HG03097 (cell line): ENCODE measurements around the gene EARS2.
"Not testable (repeated sequence)": the region's sequence is repeated elsewhere in the genome, so short reads cannot be mapped to it uniquely, and the experiment has no call there.

Source experiments
- ATAC-seq: cut with Tn5 transposase; IDR thresholded peaks from one replicate; pipeline ENCODE4 v1.9.1; 2021; ENCODE audit not compliant: unreplicated experiment, low FRiP score

Gene EARS2

GRCh38 chr16:23485841-23486240 is 71.3 kb downstream of the EARS2 start:
- ATAC-seq, result no peak

DNA sequence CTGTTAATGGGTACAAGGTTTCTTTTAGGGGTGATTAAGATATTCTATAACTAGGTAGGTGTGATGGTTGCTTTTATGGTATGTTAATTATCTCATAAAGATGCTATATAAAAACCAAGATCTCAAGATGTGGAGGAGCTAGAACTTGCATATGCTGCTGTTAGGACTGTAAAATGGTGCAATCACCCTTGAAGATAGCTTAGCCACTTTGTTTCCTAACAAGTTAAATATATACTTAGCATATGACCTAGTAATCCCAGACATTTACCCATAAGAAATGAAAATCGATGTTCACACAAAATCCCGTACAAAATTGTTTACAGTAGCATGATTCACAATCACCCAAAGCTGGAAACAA is 71.9 kb downstream of the EARS2 start:
- ATAC-seq, result no peak

- no peak for ATAC-seq
These were observed 72.5 kb downstream of the EARS2 start for GRCh38 chr16:23484510-23485256.

DNA sequence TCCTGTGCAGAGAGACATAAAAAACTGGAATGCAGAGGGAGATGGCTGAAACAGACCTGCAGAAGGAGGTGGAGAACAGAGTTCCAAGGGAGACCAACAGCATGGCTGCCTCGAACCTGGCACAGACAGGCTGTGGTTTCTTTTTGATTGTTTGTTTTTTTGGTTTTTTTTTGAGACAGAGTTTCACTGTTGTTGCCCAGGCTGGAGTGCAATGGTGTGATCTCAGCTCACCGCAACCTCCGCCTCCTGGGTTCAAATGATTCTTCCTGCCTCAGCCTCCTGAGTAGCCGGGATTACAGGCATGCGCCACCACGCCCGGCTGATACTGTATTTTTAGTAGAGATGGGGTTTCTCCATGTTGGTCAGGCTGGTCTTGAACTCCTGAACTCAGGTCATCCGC is 73.7 kb downstream of the EARS2 start:
- ATAC-seq, result not testable (repeated sequence)

DNA sequence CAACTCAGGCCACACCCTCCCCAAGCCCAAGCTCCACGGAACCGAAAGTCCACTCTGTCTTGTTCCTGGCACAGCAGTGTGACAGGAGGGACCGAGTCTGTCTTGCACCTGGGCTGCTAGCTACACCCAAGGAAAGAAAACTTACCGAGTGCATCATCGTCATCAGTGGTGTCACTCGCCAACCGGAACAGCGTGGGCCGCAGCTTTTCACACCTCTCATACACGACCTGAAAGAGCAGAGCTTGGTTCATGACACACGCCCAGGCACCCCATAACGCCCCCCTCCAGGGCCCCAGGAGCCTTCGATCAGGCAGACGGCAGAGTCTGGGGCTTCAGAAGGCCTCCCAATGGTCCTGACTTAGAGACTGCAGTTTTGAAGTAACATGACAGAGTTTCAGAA is 74.4 kb downstream of the EARS2 start:
- ATAC-seq, result no peak

DNA sequence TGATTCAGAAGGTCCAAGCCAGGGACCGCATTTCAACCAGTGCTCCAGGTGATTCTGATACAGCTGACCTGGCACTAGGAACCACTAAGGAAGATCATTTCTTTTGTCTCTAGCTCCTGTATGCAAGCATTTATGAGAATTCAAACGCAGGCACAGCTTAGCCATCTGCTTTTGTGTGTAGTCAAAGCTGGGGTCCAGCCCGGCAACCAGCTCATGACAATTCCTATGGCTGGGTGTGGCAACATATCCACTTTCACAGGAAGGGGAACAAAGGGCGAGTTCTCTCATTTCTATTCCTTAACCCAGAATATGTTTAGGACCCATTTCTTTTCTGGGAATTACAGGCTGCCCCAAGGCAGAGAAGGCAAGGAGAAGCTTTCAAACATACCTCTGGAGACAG is 76.9 kb downstream of the EARS2 start:
- ATAC-seq, result no peak

- no peak for ATAC-seq
These were observed 78.0 kb downstream of the EARS2 start for GRCh38 chr16:23479138-23479537.

DNA sequence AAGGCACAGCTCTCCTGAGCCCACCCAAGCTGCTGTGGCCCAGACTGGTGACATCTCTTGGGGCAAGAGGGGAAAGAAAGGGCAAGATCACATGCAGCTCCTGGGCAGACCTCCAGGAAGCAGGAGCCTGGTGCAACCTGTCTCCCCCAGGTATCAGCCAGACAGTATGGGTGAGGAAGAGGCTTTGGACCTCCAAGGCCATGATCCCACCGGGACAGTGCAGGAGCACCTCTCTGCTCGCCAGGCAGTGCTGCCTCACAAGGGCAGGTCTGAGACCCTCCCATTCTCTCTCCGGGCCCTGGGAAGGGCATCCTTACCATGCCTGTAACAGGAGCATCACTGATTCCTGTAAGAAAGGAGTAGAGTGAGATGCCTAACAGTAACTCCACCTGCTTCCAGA is 78.6 kb downstream of the EARS2 start:
- ATAC-seq, result no peak

DNA sequence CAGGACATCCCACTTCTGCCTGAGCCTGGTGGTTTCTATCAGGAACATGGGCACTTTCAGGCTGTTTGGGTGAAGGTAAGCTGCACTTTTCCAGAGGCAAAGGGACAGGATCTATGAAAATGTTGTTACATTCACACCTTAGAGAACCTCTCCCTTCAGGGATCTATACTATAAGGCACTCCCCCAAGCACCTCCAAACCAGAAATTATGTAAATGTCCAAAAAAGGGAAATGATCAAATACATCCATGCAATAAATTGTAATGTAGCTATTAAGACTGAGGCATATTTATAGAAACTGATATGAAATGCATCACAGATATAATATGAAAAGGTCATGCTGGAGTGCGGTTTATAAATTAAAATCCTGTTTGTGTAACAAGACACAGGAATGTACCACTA is 80.9 kb downstream of the EARS2 start:
- no peak for ATAC-seq
